Measurements from ENCODE around the gene FER.

The FER gene

GRCh38 chr5:108867656-108868055 is 120.0 kb downstream of the FER start:
- TF ChIP-seq CTCF (IDR thresholded peaks at IDR 0.05; ENCODE audit: low read depth, low read length): no peak
- H3K4me3 ChIP-seq (ENCODE audit: low read depth, low read length): no peak overlapping the region
- no peak for DNase-seq (ENCODE audit: low read depth, low spot score)
- in situ Hi-C loops (cut with HindIII; ENCODE audit: low sequenced_read_pairs): no loop called here

GRCh38 chr5:108869066-108869465 is 121.4 kb downstream of the FER start:
- no peak for TF ChIP-seq CTCF (IDR thresholded peaks at IDR 0.05; ENCODE audit: low read depth, low read length)
- no peak overlapping the region for H3K4me3 ChIP-seq (ENCODE audit: low read depth, low read length)
- in situ Hi-C loops (cut with HindIII; ENCODE audit: low sequenced_read_pairs): no loop called here
- no peak for DNase-seq (ENCODE audit: low read depth, low spot score)

DNA sequence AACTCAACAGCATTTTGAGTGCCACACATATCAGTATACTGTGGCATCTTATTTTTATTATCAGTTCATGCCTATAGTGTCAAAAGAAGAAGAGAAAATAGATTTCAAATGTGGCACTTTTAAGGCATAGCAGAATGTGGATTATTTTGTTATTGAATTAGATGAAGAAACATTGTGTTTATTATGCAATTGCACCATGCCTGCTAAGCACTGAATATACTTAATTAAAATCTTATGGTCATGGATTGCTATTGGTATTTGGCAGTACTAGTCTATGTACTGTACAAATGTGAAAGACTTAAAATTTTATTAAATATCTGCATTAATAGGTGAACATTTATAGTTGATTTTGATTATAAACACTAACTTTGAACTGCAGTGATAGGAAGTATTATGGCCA is 128.8 kb downstream of the FER start:
- H3K4me3 ChIP-seq (ENCODE audit: low read depth, low read length): no peak overlapping the region
- TF ChIP-seq CTCF (IDR thresholded peaks at IDR 0.05; ENCODE audit: low read depth, low read length): no peak
- no peak for DNase-seq (ENCODE audit: low read depth, low spot score)
- in situ Hi-C loops (cut with HindIII; ENCODE audit: low sequenced_read_pairs): no loop called here

DNA sequence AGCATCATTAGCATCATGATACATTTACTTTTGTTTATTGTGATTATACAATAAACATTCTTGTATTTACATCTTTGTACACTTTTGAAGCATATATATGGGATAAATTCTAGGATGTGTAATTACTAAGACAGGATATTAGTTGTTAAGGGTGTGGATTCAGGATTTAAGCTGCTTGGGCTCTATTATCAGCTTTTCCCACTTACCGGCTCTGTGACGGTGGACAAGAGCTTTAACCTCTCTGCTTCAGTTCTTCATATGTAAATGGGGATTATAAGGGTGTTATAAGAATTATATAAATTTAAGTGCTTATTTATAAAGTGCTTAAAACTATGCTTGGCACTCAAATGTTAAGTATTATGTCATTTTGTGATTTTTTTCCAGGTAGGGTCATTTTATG is 131.1 kb downstream of the FER start:
- H3K4me3 ChIP-seq (ENCODE audit: low read depth, low read length): no peak overlapping the region
- in situ Hi-C loops (cut with HindIII; ENCODE audit: low sequenced_read_pairs): no loop called here
- no peak for DNase-seq (ENCODE audit: low read depth, low spot score)
- no peak for TF ChIP-seq CTCF (IDR thresholded peaks at IDR 0.05; ENCODE audit: low read depth, low read length)

DNA sequence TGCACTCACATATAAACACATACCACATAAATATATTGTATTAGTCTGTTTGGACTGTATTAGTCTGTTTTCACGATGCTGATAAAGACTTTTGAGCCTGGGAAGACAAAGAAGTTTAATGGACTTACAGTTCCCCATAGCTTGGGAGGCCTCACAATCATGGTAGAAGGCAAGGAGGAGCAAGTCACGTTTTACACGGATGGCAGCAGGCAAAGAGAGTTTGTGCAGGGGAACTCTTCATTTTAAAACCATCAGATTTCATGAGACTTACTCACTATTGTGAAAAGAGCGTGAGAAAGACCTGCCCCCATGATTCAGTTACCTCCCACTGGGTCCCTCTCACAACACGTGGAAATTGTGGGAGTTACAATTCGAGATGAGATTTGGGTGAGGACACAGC is 133.4 kb downstream of the FER start:
- no peak overlapping the region for H3K4me3 ChIP-seq (ENCODE audit: low read depth, low read length)
- DNase-seq (ENCODE audit: low read depth, low spot score): no peak
- in situ Hi-C loops (cut with HindIII; ENCODE audit: low sequenced_read_pairs): no loop called here
- TF ChIP-seq CTCF (IDR thresholded peaks at IDR 0.05; ENCODE audit: low read depth, low read length): no peak

DNA sequence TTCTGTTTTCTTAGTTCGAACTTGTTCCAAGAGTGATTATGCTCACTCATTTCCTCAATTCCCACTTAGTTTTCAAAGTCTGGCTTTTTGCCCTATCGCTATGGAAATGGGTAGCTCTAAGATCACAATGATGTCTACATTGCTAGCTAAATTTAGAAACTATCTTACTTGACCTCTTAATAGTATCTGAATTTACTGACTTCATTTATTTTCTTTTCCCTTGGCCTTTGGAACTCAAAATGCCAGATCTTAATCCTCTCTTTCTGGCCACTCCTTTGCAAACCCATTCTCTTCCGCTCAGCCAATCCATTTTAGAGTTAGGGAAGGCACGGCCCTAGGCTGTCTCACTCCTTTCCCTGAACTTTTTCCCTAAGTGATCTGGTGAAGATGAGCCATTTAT is 137.0 kb downstream of the FER start:
- peak; percentile 83 for DNase-seq (ENCODE audit: low read depth, low spot score)
- no peak for TF ChIP-seq CTCF (IDR thresholded peaks at IDR 0.05; ENCODE audit: low read depth, low read length)
- in situ Hi-C loops (cut with HindIII; ENCODE audit: low sequenced_read_pairs): no loop called here
- H3K4me3 ChIP-seq (ENCODE audit: low read depth, low read length): no peak overlapping the region

DNA sequence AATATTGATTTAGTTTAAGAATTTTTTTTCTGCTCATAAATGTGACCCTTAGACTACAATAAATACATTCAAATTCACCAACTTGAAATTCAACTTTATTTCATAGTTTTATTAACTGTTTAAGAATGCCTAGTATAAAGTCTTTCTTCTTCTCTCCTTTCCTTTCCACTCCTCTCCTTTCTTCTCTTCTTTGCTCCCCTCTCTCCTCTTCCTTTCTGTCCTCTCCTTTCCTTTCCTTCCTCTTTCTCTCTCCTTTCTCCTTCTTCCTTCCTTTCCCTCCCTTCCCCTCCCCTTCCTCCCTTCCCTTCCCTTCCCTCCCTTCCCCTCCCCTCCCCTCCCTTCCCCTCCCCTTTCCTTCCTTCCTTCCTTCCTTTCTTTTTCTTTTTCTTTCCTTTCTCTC is 150.6 kb downstream of the FER start:
- no peak for TF ChIP-seq CTCF (IDR thresholded peaks at IDR 0.05; ENCODE audit: low read depth, low read length)
- DNase-seq (ENCODE audit: low read depth, low spot score): no peak
- H3K4me3 ChIP-seq (ENCODE audit: low read depth, low read length): no peak overlapping the region
- in situ Hi-C loops (cut with HindIII; ENCODE audit: low sequenced_read_pairs): no loop called here

All from astrocyte of the spinal cord (primary cell).